HepG2 (cell line): Measurements from ENCODE around the gene ARTN. TPM values are rescaled to one million over a fixed set of nuclear protein-coding genes. Genes with fewer than 3 reads are reported as not detected.

ENCODE experiments used
- ATAC-seq: fragments of 200-7000 bp; cut with Tn5 transposase; 3 replicates; pipeline ENCODE4 v1.9.1; 2020; ENCODE audit warnings: mild to moderate bottlenecking, moderate library complexity
- BruUV-seq: library from RNA; stranded (reverse); fragments of 400-500 nt; replicated peaks from 2 replicates; lab custom pipeline; 2021; lab: Mats Ljungman, UMichigan
- CTCF ChIA-PET: fragments of 300-600 bp; formaldehyde crosslinking; extraction: SDS; loops from one replicate; lab custom pipeline; 2021; ENCODE audit warnings: low total read pairs, inconsistent platforms, low intra/inter-chr PET ratio; lab: Yijun Ruan, JAX
- POLR2A ChIA-PET: fragments of 350-600 bp; sonication (Branson Sonifier 250); formaldehyde crosslinking; loops from one replicate; lab custom pipeline; 2020; ENCODE audit warnings: antibody characterized with exemption, inconsistent platforms; lab: Yijun Ruan, JAX
- DNase-seq: peaks from one replicate; pipeline ENCODE4 v3.0.0-alpha.2; 2015; ENCODE audit warnings: low spot score
- FAIRE-seq: peaks from 3 replicates; lab custom pipeline; 2011; peaks lifted over from hg19 to GRCh38; lab: Jason Lieb, UNC
- H2AFZ ChIP-seq: one replicate; pipeline ENCODE4 v1.6.1; 2011; ENCODE audit warnings: low read length, inconsistent platforms
- H3K27ac ChIP-seq: fragments of 300-600 bp; 3 replicates; pipeline ENCODE4 v1.8.0; 2011; ENCODE audit warnings: mixed run types, mild to moderate bottlenecking, mixed read lengths, low read length, inconsistent platforms; ENCODE audit not compliant: insufficient read depth; ENCODE audit errors: extremely low read length
- H3K27me3 ChIP-seq, 2 experiments: fragments of 200-600 bp in 1 of 2; 2 replicates in 1 of 2; 3 replicates in 1 of 2; pipeline versions ENCODE4 v1.6.0 to v1.8.0; 2011; ENCODE audit warnings: low read length in 2 of 2, mild to moderate bottlenecking in 2 of 2, moderate library complexity in 2 of 2, inconsistent platforms in 1 of 2; ENCODE audit not compliant: insufficient read depth in 2 of 2, control insufficient read depth in 1 of 2
- H3K36me3 ChIP-seq, 2 experiments: fragments of 200-600 bp in 1 of 2; replicated peaks in 1 of 2; 2 replicates in 1 of 2; 3 replicates in 1 of 2; pipeline versions ENCODE4 v1.5.1 to v1.8.0; 2011; ENCODE audit warnings: low read length in 2 of 2, inconsistent platforms in 1 of 2; ENCODE audit not compliant: insufficient read depth in 2 of 2, control insufficient read depth in 1 of 2
- H3K4me1 ChIP-seq: 2 replicates; pipeline ENCODE4 v1.5.1; 2012; ENCODE audit warnings: low read length, inconsistent platforms; ENCODE audit not compliant: insufficient read depth
- H3K4me2 ChIP-seq: 2 replicates; pipeline ENCODE4 v1.6.0; 2011; ENCODE audit warnings: low read depth, low read length, inconsistent platforms
- H3K4me3 ChIP-seq, 3 experiments: fragments of 200-600 bp in 1 of 3; sonication (generic), shearing (Covaris generic) in 1 of 3; replicated peaks in 1 of 3; 2 replicates each; pipeline ENCODE4 v1.5.1; 2011 to 2016; ENCODE audit warnings: low read length in 3 of 3, inconsistent platforms in 2 of 3, low read depth in 2 of 3, mild to moderate bottlenecking in 2 of 3, control low read depth in 1 of 3, mixed read lengths in 1 of 3; ENCODE audit not compliant: insufficient read depth in 1 of 3
- H3K79me2 ChIP-seq: one replicate; pipeline ENCODE4 v1.6.1; 2011; ENCODE audit warnings: low read length, inconsistent platforms; ENCODE audit not compliant: insufficient read depth
- H3K9ac ChIP-seq: 2 replicates; pipeline ENCODE4 v1.6.0; 2011; ENCODE audit warnings: mild to moderate bottlenecking, low read depth, low read length, inconsistent platforms; ENCODE audit not compliant: insufficient read depth
- H3K9me3 ChIP-seq: 2 replicates; pipeline ENCODE4 v1.5.1; 2012; ENCODE audit warnings: mild to moderate bottlenecking, low read length
- H4K20me1 ChIP-seq: 2 replicates; pipeline ENCODE4 v1.6.0; 2011; ENCODE audit warnings: inconsistent platforms, mild to moderate bottlenecking, low read length, moderate library complexity; ENCODE audit not compliant: insufficient read depth
- CBX2 ChIP-seq, 2 experiments: fragments of 200-600 bp in 1 of 2; sonication (generic); formaldehyde crosslinking in 1 of 2; IDR thresholded peaks; 2 replicates each; pipeline versions ENCODE4 v1.7.0 to v1.8.1; 2018 to 2022; ENCODE audit warnings: low read depth in 2 of 2, low read length in 1 of 2, mild to moderate bottlenecking in 1 of 2, missing genetic modification reagents in 1 of 2
- DMAP1 ChIP-seq: IDR thresholded peaks from 2 replicates; pipeline ENCODE4 v1.6.1; 2016
- HIC2 ChIP-seq: sonication (generic); formaldehyde crosslinking; IDR thresholded peaks from 2 replicates; pipeline ENCODE4 v1.9.0; 2022; ENCODE audit warnings: low read depth, missing genetic modification reagents
- HIVEP1 ChIP-seq: sonication (generic); formaldehyde crosslinking; IDR thresholded peaks from 2 replicates; pipeline ENCODE4 v1.4.0; 2020; ENCODE audit warnings: mild to moderate bottlenecking, missing genetic modification reagents
- HNRNPUL1 ChIP-seq: fragments of 200-400 bp; formaldehyde crosslinking; IDR thresholded peaks from 2 replicates; pipeline ENCODE4 v1.6.1; 2017; ENCODE audit warnings: low read depth, mild to moderate bottlenecking, low read length, moderate library complexity
- KLF9 ChIP-seq: IDR thresholded peaks from 2 replicates; pipeline ENCODE4 v1.6.1; 2016; ENCODE audit warnings: low read depth
- KMT2A ChIP-seq: sonication (generic); formaldehyde crosslinking; IDR thresholded peaks from 2 replicates; pipeline ENCODE4 v1.4.0; 2020; ENCODE audit warnings: missing genetic modification reagents
- MTERF4 ChIP-seq: sonication (generic); formaldehyde crosslinking; IDR thresholded peaks from 2 replicates; pipeline ENCODE4 v1.8.0; 2023; ENCODE audit warnings: mild to moderate bottlenecking, missing genetic modification reagents
- PATZ1 ChIP-seq: sonication (generic); formaldehyde crosslinking; IDR thresholded peaks from 2 replicates; pipeline ENCODE4 v1.4.0; 2020; ENCODE audit warnings: missing genetic modification reagents
- PHF8 ChIP-seq: sonication (generic); formaldehyde crosslinking; IDR thresholded peaks from 2 replicates; pipeline ENCODE4 v1.5.0; 2020; ENCODE audit warnings: missing genetic modification reagents
- RBFOX2 ChIP-seq: fragments of 200-400 bp; formaldehyde crosslinking; IDR thresholded peaks from 2 replicates; pipeline ENCODE4 v1.6.1; 2017; ENCODE audit warnings: low read depth, mild to moderate bottlenecking, low read length
- SIX1 ChIP-seq: sonication (generic); formaldehyde crosslinking; IDR thresholded peaks from 2 replicates; pipeline ENCODE4 v1.4.0; 2020; ENCODE audit warnings: missing genetic modification reagents, borderline replicate concordance
- SRF ChIP-seq: IDR thresholded peaks from 2 replicates; pipeline ENCODE4 v1.6.1; 2011; ENCODE audit warnings: mild to moderate bottlenecking, low read depth, low read length, moderate library complexity
- TIGD3 ChIP-seq: sonication (generic); formaldehyde crosslinking; IDR thresholded peaks from 2 replicates; pipeline ENCODE4 v1.5.1; 2020; ENCODE audit warnings: mild to moderate bottlenecking, missing genetic modification reagents, borderline replicate concordance
- ZBTB38 ChIP-seq: sonication (generic); formaldehyde crosslinking; IDR thresholded peaks from 2 replicates; pipeline ENCODE4 v1.5.1; 2020; ENCODE audit warnings: mild to moderate bottlenecking, missing genetic modification reagents
- ZIK1 ChIP-seq: sonication (generic); formaldehyde crosslinking; IDR thresholded peaks from 2 replicates; pipeline ENCODE4 v1.5.0; 2020; ENCODE audit warnings: mild to moderate bottlenecking, low read depth, missing genetic modification reagents, borderline replicate concordance
- ZNF576 ChIP-seq: sonication (generic); formaldehyde crosslinking; IDR thresholded peaks from 2 replicates; pipeline ENCODE4 v1.4.0; 2020; ENCODE audit warnings: mild to moderate bottlenecking, missing genetic modification reagents
- ZNF841 ChIP-seq: sonication (generic); formaldehyde crosslinking; IDR thresholded peaks from 2 replicates; pipeline ENCODE4 v1.8.1; 2023; ENCODE audit warnings: missing genetic modification reagents, borderline replicate concordance
- ZNF879 ChIP-seq: sonication (generic); formaldehyde crosslinking; IDR thresholded peaks from 2 replicates; pipeline ENCODE4 v1.8.1; 2023; ENCODE audit warnings: missing genetic modification reagents
- WGBS: methylation state at CpG from one replicate; pipeline ENCODE4 v1.1.6; 2017; ENCODE audit warnings: low lambda C conversion rate; 5-methylcytosine and 5-hydroxymethylcytosine counted together
- in situ Hi-C: cut with HindIII; loops from 2 replicates; pipeline ENCODE4 v1.10.0; 2017; ENCODE audit warnings: low pct_unique_long_range_greater_than_20kb; ENCODE audit not compliant: extremely low pct_ligation_motif_present
- intact Hi-C: fragments of 100-400 bp; cut with micrococcal nuclease; formaldehyde crosslinking; loops from one replicate; pipeline ENCODE4 v1.10.0; 2022; ENCODE audit not compliant: unreplicated experiment
- polyA plus RNA-seq, 8 experiments: library from polyadenylated mRNA; depleted of rRNA in 3 of 8; stranded (reverse) in 7 of 8; unstranded in 1 of 8; fragments of >200 nt; fragmentation: Illumina TruSeq in 4 of 8; extraction: Trizol in 4 of 8; gene quantifications; 2 replicates each; pipeline versions ENCODE4 v1.2.1 to v1.2.3, GENCODE V29; 2011 to 2016; ENCODE audit warnings: low read depth in 4 of 8, missing spikeins in 1 of 8, mixed read lengths in 1 of 8; ENCODE audit not compliant: insufficient read depth in 1 of 8
- total RNA-seq, 5 experiments: library from RNA; depleted of rRNA; stranded (reverse); fragments of >200 nt; fragmentation: Illumina TruSeq; extraction: Trizol; gene quantifications; 2 replicates each; pipeline ENCODE4 v1.2.3, GENCODE V29; 2016; ENCODE audit warnings: low read depth in 1 of 5

Gene ARTN
- total and polyA plus RNA-seq, 2 of the 13 experiments (the other 11 are each of a cell fraction or from before 2014, with no cell fraction given): 0.11 to 0.62 TPM

GRCh38 chr1:43979261-43979527 lies 45.6 kb downstream of the ARTN start:
- Histone ChIP-seq H4K20me1 (peaks cover 4% of the 10 kb centered on the region; the same call in 1 of the 2 replicates), H3K4me3 (peak overlapping the region; percentile 62 to 87 (median 84); a peak in 5 of 6 replicates), H3K27me3 (no peaks in the 10 kb centered on the region), H2AFZ (no peak overlapping the region), H3K9ac (peak overlapping the region; percentile 76), H3K36me3 (peaks cover 12 to 34% of the 10 kb centered on the region in 2 experiments), H3K4me2 (peak overlapping the region; percentile 91; the same call in 1 of the 2 replicates), H3K27ac (peak overlapping the region; percentile 83), H3K4me1 (peaks cover 71% of the 10 kb centered on the region), H3K79me2 (peaks cover 55% of the 10 kb centered on the region), H3K9me3 (no peaks in the 10 kb centered on the region)
- intact Hi-C loops (no loop called here), in situ Hi-C loops (no loop called here)
- BruUV-seq: no TSS peak
- FAIRE-seq (no peak), DNase-seq (no peak), ATAC-seq (no peak)
- CTCF ChIA-PET: no interaction called here
- POLR2A ChIA-PET: interaction anchor here (1.3 to 1.8 kb wide), 2 partner anchors 9 to 52 kb away, joined by 8 to 9 read pairs; partner anchors contain the start of genes DPH2 and SLC6A9
- WGBS: no CpG with 5 or more reads among the region's 45 CpGs
- TF ChIP-seq HIVEP1 (CRISPR knock-in tag) (no peak), PATZ1 (CRISPR knock-in tag) (no peak), DMAP1 (no peak), CBX2 (IDR thresholded peaks at IDR 0.05; ENCODE audit: low read depth, low read length) (no peak), CBX2 (CRISPR knock-in tag; IDR thresholded peaks at IDR 0.05; ENCODE audit: low read depth) (no peak), ZBTB38 (CRISPR knock-in tag) (no peak), HNRNPUL1 (no peak), ZNF576 (CRISPR knock-in tag) (no peak), KMT2A (CRISPR knock-in tag) (no peak), SIX1 (no peak), SRF (no peak), PHF8 (CRISPR knock-in tag) (peak; percentile 13; the same call in 1 of the 2 replicates), KLF9 (CRISPR knock-in tag) (no peak), ZNF841 (0 out of 2 replicates have a peak, but pooled peaks have one; percentile 34), RBFOX2 (peak; percentile 6; the same call in 1 of the 2 replicates), ZIK1 (CRISPR knock-in tag) (no peak), HIC2 (CRISPR knock-in tag) (no peak), ZNF879 (CRISPR knock-in tag) (no peak), TIGD3 (CRISPR knock-in tag) (no peak), MTERF4 (CRISPR knock-in tag) (no peak)
